Measurements from ENCODE around the gene TM9SF4.

DNA sequence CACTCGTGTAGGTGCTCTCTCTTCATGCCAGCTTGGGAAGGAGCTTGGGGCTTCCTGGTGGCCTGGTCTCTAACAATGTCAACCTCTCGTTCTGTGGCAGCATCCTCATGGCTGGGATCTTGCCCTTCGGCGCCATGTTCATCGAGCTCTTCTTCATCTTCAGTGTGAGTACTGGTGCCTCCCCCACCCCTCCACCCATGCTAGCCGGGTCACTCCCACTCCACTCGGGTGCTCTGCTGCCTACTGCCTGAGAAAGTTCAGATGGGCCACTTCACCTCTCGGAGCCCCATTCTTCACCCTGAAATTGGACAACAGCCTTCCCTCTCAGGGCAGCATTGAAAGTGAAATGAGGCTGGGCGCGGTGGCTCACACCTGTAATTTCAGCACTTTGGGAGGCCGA, 48.8 kb downstream of the TM9SF4 start:
- TF ChIP-seq, protein P1, sequence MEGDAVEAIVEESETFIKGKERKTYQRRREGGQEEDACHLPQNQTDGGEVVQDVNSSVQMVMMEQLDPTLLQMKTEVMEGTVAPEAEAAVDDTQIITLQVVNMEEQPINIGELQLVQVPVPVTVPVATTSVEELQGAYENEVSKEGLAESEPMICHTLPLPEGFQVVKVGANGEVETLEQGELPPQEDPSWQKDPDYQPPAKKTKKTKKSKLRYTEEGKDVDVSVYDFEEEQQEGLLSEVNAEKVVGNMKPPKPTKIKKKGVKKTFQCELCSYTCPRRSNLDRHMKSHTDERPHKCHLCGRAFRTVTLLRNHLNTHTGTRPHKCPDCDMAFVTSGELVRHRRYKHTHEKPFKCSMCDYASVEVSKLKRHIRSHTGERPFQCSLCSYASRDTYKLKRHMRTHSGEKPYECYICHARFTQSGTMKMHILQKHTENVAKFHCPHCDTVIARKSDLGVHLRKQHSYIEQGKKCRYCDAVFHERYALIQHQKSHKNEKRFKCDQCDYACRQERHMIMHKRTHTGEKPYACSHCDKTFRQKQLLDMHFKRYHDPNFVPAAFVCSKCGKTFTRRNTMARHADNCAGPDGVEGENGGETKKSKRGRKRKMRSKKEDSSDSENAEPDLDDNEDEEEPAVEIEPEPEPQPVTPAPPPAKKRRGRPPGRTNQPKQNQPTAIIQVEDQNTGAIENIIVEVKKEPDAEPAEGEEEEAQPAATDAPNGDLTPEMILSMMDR (IDR thresholded peaks at IDR 0.05) = no peak
- no peak for TF ChIP-seq POLR2A (IDR thresholded peaks at IDR 0.05)
- no peak for TF ChIP-seq EP300 (IDR thresholded peaks at IDR 0.05; ENCODE audit: low read depth)
- no peak for TF ChIP-seq POLR2AphosphoS5 (IDR thresholded peaks at IDR 0.05)

Data from transverse colon (tissue), 4 donors.